H54 (cell line): ENCODE results near the gene PDPN.
"Not testable (repeated sequence)": the region's sequence is repeated elsewhere in the genome, so short reads cannot be mapped to it uniquely, and the experiment has no call there.

ENCODE experiments used
- DNase-seq: peaks from one replicate; pipeline ENCODE4 v3.0.0; 2011; ENCODE audit warnings: low spot score, mixed read lengths; ENCODE audit not compliant: insufficient read length
- FAIRE-seq: peaks from 3 replicates; lab custom pipeline; 2011; peaks lifted over from hg19 to GRCh38; lab: Jason Lieb, UNC
- POLR2A ChIP-seq: IDR thresholded peaks from 2 replicates; pipeline ENCODE4 v1.6.1; 2011; ENCODE audit warnings: low read depth, mild to moderate bottlenecking, low read length

The PDPN gene

GRCh38 chr1:13554798-13555197 lies 28.8 kb upstream of the PDPN start:
- TF ChIP-seq POLR2A = no peak
- FAIRE-seq (no peak), DNase-seq (no peak)

GRCh38 chr1:13556224-13556764 lies 27.3 kb upstream of the PDPN start:
- FAIRE-seq = no peak
- no peak for TF ChIP-seq POLR2A
- no peak for DNase-seq

- DNase-seq = no peak
- FAIRE-seq = no peak
These were observed 23.1 kb upstream of the PDPN start for GRCh38 chr1:13560541-13560940.

GRCh38 chr1:13562981-13563380 lies 20.7 kb upstream of the PDPN start:
- FAIRE-seq, DNase-seq: not testable (repeated sequence)

More at GRCh38 chr1:13560541-13560940, 23.1 kb upstream of the PDPN start:
- TF ChIP-seq POLR2A = no peak

- DNase-seq (no peak), FAIRE-seq (no peak)
- TF ChIP-seq POLR2A = no peak
These were observed 19.6 kb upstream of the PDPN start for GRCh38 chr1:13564073-13564472.

GRCh38 chr1:13570435-13570834 lies 13.2 kb upstream of the PDPN start:
- DNase-seq = not testable (repeated sequence)

GRCh38 chr1:13570924-13571323 lies 12.7 kb upstream of the PDPN start:
- FAIRE-seq = no peak
- TF ChIP-seq POLR2A = no peak
- DNase-seq = no peak

More at GRCh38 chr1:13570435-13570834, 13.2 kb upstream of the PDPN start:
- FAIRE-seq = not testable (repeated sequence)

GRCh38 chr1:13573586-13573985 lies 10.0 kb upstream of the PDPN start:
- TF ChIP-seq POLR2A = no peak

GRCh38 chr1:13576926-13577325 lies 6.7 kb upstream of the PDPN start:
- DNase-seq (no peak), FAIRE-seq (no peak)
- no peak for TF ChIP-seq POLR2A

More at GRCh38 chr1:13573586-13573985, 10.0 kb upstream of the PDPN start:
- DNase-seq (no peak), FAIRE-seq (no peak)

GRCh38 chr1:13577846-13578245 lies 5.8 kb upstream of the PDPN start:
- FAIRE-seq (no peak), DNase-seq (no peak)
- TF ChIP-seq POLR2A = no peak

GRCh38 chr1:13581446-13581845 lies 2.2 kb upstream of the PDPN start:
- no peak for FAIRE-seq
- no peak for DNase-seq
- no peak for TF ChIP-seq POLR2A

GRCh38 chr1:13582713-13583443 lies 754 bp upstream of the PDPN start:
- no peak for DNase-seq
- no peak for TF ChIP-seq POLR2A
- no peak for FAIRE-seq

GRCh38 chr1:13583966-13584791 lies 547 bp downstream of the PDPN start:
- no peak for FAIRE-seq
- TF ChIP-seq POLR2A = no peak
- DNase-seq = no peak

- FAIRE-seq = no peak
- TF ChIP-seq POLR2A = no peak
- DNase-seq = no peak
These were observed 1.4 kb downstream of the PDPN start for GRCh38 chr1:13584876-13585611.
